K562 (cell line): Measurements from ENCODE around the gene BIN1. TPM values are rescaled to one million over a fixed set of nuclear protein-coding genes. Genes with fewer than 3 reads are reported as not detected.

Experiments
- FIP1L1 ChIP-seq: fragments of 200-400 bp; formaldehyde crosslinking; IDR thresholded peaks from 2 replicates; pipeline ENCODE4 v1.6.1; 2018; ENCODE audit warnings: mild to moderate bottlenecking, low read depth, low read length; ENCODE audit not compliant: poor library complexity, severe bottlenecking
- FOXP1 ChIP-seq: sonication (generic); formaldehyde crosslinking; IDR thresholded peaks from 2 replicates; pipeline ENCODE4 v1.8.0; 2022; ENCODE audit warnings: mild to moderate bottlenecking, missing genetic modification reagents
- GTF2E2 ChIP-seq: fragments of 200-800 bp; sonication (Bioruptor generic); IDR thresholded peaks from 2 replicates; pipeline ENCODE4 v1.6.1; 2016; ENCODE audit warnings: missing genetic modification characterization, missing compliant biosample characterization
- MXI1 ChIP-seq: IDR thresholded peaks from 2 replicates; pipeline ENCODE4 v1.6.1; 2011; ENCODE audit warnings: low read depth, mild to moderate bottlenecking, improper control_type of control experiment, low read length
- TEAD4 ChIP-seq, 2 experiments: sonication (generic) in 1 of 2; formaldehyde crosslinking in 1 of 2; IDR thresholded peaks; 2 replicates each; pipeline versions ENCODE4 v1.6.1 to v1.8.0; 2012 to 2022; ENCODE audit warnings: borderline replicate concordance in 1 of 2, inconsistent platforms in 1 of 2, low read length in 1 of 2, mild to moderate bottlenecking in 1 of 2, missing genetic modification reagents in 1 of 2
- U2AF1 ChIP-seq: fragments of 200-400 bp; formaldehyde crosslinking; optimal IDR thresholded peaks from 2 replicates; pipeline ENCODE3; 2017; ENCODE audit warnings: mild to moderate bottlenecking, low read depth, low read length, moderate library complexity
- XRCC5 ChIP-seq: fragments of 200-400 bp; formaldehyde crosslinking; IDR thresholded peaks from 2 replicates; pipeline ENCODE4 v1.6.1; 2017; ENCODE audit warnings: low read depth, mild to moderate bottlenecking, low read length
- ZNF212 ChIP-seq: fragments of 450-650 bp; formaldehyde crosslinking; IDR thresholded peaks from 2 replicates; pipeline ENCODE4 v1.4.0; 2020; ENCODE audit warnings: mild to moderate bottlenecking
- polyA plus RNA-seq, 8 experiments: library from polyadenylated mRNA; depleted of rRNA in 4 of 8; stranded (reverse) in 5 of 8; unstranded in 3 of 8; fragments of >200 nt; fragmentation: Nextera tagmentation in 2 of 8; fragmentation: Illumina TruSeq in 1 of 8; extraction: Ambion mirVana in 2 of 8; extraction: Trizol in 1 of 8; gene quantifications; 2 replicates each; pipeline versions ENCODE4 v1.2.1 to v1.2.3, GENCODE V29; 2011 to 2014; ENCODE audit warnings: inconsistent platforms in 1 of 8, missing spikeins in 1 of 8
- total RNA-seq, 7 experiments: library from RNA; depleted of rRNA in 6 of 7; stranded (reverse); fragments of >200 nt in 6 of 7; fragmentation: Illumina TruSeq in 2 of 7; extraction: Trizol in 2 of 7; gene quantifications; 2 replicates each; pipeline versions ENCODE4 v1.2.1 to v1.2.3, GENCODE V29; 2011 to 2021; ENCODE audit warnings: low replicate concordance in 1 of 7
- TF ChIP-seq, protein P1 (sequence below): IDR thresholded peaks from 2 replicates; pipeline ENCODE4 v1.6.1; 2011; ENCODE audit warnings: borderline replicate concordance, low read depth, mild to moderate bottlenecking, moderate library complexity, low read length; ENCODE audit not compliant: insufficient read depth, poor library complexity, severe bottlenecking
- TF ChIP-seq, protein P2 (sequence below): sonication (generic); formaldehyde crosslinking; IDR thresholded peaks from 2 replicates; pipeline ENCODE4 v1.8.0; 2023; ENCODE audit warnings: missing genetic modification reagents, mild to moderate bottlenecking, borderline replicate concordance

Gene BIN1
- total and polyA plus RNA-seq, 9 of the 15 experiments (the other 6 are each of a cell fraction or from before 2014, with no cell fraction given), result 0.04 to 2.8 (median 0.79) TPM; not detected in 1

DNA sequence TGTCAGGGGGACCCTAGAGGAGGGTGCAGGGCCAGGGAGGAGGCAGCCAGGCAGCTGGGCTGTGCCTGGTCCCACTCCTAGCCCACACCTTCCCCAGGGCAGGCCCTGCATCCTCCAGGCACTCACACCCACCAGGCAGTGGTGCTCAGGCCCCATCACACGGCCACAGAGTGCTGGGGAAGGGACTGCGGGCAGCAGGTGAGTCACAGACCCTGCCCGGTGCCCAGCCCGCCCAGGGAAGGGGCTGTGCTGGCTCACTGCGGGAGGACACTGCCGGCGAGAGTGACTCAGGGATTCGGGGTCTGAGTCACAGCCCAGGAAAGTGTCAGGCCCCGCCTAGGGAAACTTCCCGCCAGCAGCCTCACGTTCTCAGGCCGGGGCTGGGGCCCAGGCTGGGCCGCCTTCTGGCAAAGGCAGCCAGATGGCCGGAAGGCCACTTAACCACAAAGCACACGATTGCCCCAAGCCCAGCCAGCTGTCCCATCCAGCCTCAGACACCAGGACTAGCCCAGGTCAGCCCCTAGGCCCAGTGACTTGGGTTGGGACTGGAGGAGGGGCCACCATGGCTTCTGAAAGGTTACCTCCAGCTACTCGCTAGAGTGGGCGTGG lies 42.2 kb downstream of the BIN1 start (continued):
- TF ChIP-seq ZNF212 (CRISPR knock-in tag), result no peak; the same call in 1 of the 2 replicates
- no peak for TF ChIP-seq MXI1
- TF ChIP-seq, protein P1, sequence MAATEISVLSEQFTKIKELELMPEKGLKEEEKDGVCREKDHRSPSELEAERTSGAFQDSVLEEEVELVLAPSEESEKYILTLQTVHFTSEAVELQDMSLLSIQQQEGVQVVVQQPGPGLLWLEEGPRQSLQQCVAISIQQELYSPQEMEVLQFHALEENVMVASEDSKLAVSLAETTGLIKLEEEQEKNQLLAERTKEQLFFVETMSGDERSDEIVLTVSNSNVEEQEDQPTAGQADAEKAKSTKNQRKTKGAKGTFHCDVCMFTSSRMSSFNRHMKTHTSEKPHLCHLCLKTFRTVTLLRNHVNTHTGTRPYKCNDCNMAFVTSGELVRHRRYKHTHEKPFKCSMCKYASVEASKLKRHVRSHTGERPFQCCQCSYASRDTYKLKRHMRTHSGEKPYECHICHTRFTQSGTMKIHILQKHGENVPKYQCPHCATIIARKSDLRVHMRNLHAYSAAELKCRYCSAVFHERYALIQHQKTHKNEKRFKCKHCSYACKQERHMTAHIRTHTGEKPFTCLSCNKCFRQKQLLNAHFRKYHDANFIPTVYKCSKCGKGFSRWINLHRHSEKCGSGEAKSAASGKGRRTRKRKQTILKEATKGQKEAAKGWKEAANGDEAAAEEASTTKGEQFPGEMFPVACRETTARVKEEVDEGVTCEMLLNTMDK, result no peak
- TF ChIP-seq FIP1L1, result no peak
- no peak; the same call in 1 of the 2 replicates for TF ChIP-seq XRCC5
- TF ChIP-seq U2AF1, result no peak
- 0 out of 2 replicates have a peak, but pooled peaks have one; percentile 48 for TF ChIP-seq GTF2E2 (tag)
- 0 out of 2 replicates have a peak, but pooled peaks have one; percentile 77 for TF ChIP-seq FOXP1 (CRISPR knock-in tag)
- TF ChIP-seq, protein P2, sequence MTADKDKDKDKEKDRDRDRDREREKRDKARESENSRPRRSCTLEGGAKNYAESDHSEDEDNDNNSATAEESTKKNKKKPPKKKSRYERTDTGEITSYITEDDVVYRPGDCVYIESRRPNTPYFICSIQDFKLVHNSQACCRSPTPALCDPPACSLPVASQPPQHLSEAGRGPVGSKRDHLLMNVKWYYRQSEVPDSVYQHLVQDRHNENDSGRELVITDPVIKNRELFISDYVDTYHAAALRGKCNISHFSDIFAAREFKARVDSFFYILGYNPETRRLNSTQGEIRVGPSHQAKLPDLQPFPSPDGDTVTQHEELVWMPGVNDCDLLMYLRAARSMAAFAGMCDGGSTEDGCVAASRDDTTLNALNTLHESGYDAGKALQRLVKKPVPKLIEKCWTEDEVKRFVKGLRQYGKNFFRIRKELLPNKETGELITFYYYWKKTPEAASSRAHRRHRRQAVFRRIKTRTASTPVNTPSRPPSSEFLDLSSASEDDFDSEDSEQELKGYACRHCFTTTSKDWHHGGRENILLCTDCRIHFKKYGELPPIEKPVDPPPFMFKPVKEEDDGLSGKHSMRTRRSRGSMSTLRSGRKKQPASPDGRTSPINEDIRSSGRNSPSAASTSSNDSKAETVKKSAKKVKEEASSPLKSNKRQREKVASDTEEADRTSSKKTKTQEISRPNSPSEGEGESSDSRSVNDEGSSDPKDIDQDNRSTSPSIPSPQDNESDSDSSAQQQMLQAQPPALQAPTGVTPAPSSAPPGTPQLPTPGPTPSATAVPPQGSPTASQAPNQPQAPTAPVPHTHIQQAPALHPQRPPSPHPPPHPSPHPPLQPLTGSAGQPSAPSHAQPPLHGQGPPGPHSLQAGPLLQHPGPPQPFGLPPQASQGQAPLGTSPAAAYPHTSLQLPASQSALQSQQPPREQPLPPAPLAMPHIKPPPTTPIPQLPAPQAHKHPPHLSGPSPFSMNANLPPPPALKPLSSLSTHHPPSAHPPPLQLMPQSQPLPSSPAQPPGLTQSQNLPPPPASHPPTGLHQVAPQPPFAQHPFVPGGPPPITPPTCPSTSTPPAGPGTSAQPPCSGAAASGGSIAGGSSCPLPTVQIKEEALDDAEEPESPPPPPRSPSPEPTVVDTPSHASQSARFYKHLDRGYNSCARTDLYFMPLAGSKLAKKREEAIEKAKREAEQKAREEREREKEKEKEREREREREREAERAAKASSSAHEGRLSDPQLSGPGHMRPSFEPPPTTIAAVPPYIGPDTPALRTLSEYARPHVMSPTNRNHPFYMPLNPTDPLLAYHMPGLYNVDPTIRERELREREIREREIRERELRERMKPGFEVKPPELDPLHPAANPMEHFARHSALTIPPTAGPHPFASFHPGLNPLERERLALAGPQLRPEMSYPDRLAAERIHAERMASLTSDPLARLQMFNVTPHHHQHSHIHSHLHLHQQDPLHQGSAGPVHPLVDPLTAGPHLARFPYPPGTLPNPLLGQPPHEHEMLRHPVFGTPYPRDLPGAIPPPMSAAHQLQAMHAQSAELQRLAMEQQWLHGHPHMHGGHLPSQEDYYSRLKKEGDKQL (CRISPR knock-in tag), result no peak
- peak; percentile 92 for TF ChIP-seq TEAD4 (IDR thresholded peaks at IDR 0.05; ENCODE audit: low read length)
- no peak for TF ChIP-seq TEAD4 (CRISPR knock-in tag; IDR thresholded peaks at IDR 0.05; ENCODE audit: borderline replicate concordance)
